ENCODE measurements around the gene WDR46. TPM values are rescaled to one million over a fixed set of nuclear protein-coding genes. Genes with fewer than 3 reads are reported as not detected.
A peak's percentile ranks its signal among the peaks of the same experiment; 100 is the strongest.

The WDR46 gene
- total and polyA plus RNA-seq, 4 experiments from 2014 or later, result 60.8 to 88.9 (median 66.0) TPM

GRCh38 chr6:33250731-33251130 lies 38.3 kb downstream of the WDR46 start:
- H3K4me1 Mint-ChIP-seq, result peaks cover 19 to 47% (median 30%) of the 10 kb centered on the region in 4 donors

GRCh38 chr6:33249732-33250630 lies 39.1 kb downstream of the WDR46 start:
- H3K27ac Mint-ChIP-seq, result peak overlapping the region; percentile 90 to 98 (median 97)
- intact Hi-C loops (cut with micrococcal nuclease), result loop anchor here (1.0 kb wide), 7 partner anchors 21 to 141 kb away; partner anchors contain the start of genes B3GALT4, HSD17B8, KIFC1 and RXRB
- no peak for DNase-seq

More at GRCh38 chr6:33250731-33251130, 38.3 kb downstream of the WDR46 start:
- no peaks in the 10 kb centered on the region for H3K27me3 ChIP-seq (ENCODE audit: insufficient read depth, low read length)
- DNase-seq, result no peak
- no peaks in the 10 kb centered on the region for H3K9me3 Mint-ChIP-seq
- H3K4me3 Mint-ChIP-seq, result peak overlapping the region in 6 of 8 donors; percentile 30 to 95 (median 85)
- no peaks in the 10 kb centered on the region for H3K9me3 ChIP-seq (ENCODE audit: control insufficient read depth in 1 of 2, low read length in 2 of 2)
- intact Hi-C loops (cut with micrococcal nuclease), result no loop called here
- H3K36me3 Mint-ChIP-seq, result peaks cover 16 to 23% of the 10 kb centered on the region in 2 donors
- peaks cover 0 to 3% of the 10 kb centered on the region in 2 donors for H3K27me3 Mint-ChIP-seq
- H3K4me1 ChIP-seq (ENCODE audit: insufficient read depth, low read length), result peaks cover 26% of the 10 kb centered on the region
- ChIA-PET POLR2A (ENCODE audit: partially characterized antibody) (interaction anchor here (1.1 to 5.6 kb wide), 11 partner anchors 11 to 175 kb away, joined by 3 to 92 read pairs (median 15); partner anchors contain the start of genes B3GALT4, HLA-DPB1, PFDN6 and RING1), CTCF (ENCODE audit: partially characterized antibody) (interaction anchor here (0.9 to 7.0 kb wide), 6 partner anchors 10 to 94 kb away, joined by 4 to 105 read pairs (median 16); partner anchors contain the start of genes RPS18 and VPS52)
- no peak overlapping the region for H3K4me3 ChIP-seq (ENCODE audit: low read length in 2 of 2)
- peak overlapping the region; percentile 86 to 98 (median 97) for H3K27ac Mint-ChIP-seq
- H3K36me3 ChIP-seq (ENCODE audit: insufficient read depth, low read length), result no peaks in the 10 kb centered on the region
- peak overlapping the region; percentile 93 for H3K27ac ChIP-seq (ENCODE audit: low read depth, low read length)

GRCh38 chr6:33248932-33249731 lies 39.9 kb downstream of the WDR46 start:
- Mint-ChIP-seq H3K27ac (peak overlapping the region; percentile 90 to 98 (median 97)), H3K36me3 (peaks cover 15 to 22% of the 10 kb centered on the region in 2 donors), H3K27me3 (peaks cover 0 to 3% of the 10 kb centered on the region in 2 donors), H3K4me3 (peak overlapping the region; percentile 84 to 95 (median 88)), H3K9me3 (no peaks in the 10 kb centered on the region), H3K4me1 (peaks cover 19 to 47% (median 30%) of the 10 kb centered on the region in 4 donors)
- H3K4me3 ChIP-seq (ENCODE audit: low read length in 2 of 2), result peak overlapping the region; percentile 60 to 65
- no peaks in the 10 kb centered on the region for H3K9me3 ChIP-seq (ENCODE audit: control insufficient read depth in 1 of 2, low read length in 2 of 2)
- no peaks in the 10 kb centered on the region for H3K27me3 ChIP-seq (ENCODE audit: insufficient read depth, low read length)
- POLR2A ChIA-PET (ENCODE audit: partially characterized antibody), result interaction anchor here (0.7 to 5.6 kb wide), 41 partner anchors 10 to 988 kb away, joined by 3 to 92 read pairs (median 5); partner anchors contain the start of genes B3GALT4, CUTA, HLA-DPA1 and HMGA1
- peak overlapping the region; percentile 93 for H3K27ac ChIP-seq (ENCODE audit: low read depth, low read length)
- peaks cover 26% of the 10 kb centered on the region for H3K4me1 ChIP-seq (ENCODE audit: insufficient read depth, low read length)
- DNase-seq, result peak; percentile 94 to 98 (median 97)
- H3K36me3 ChIP-seq (ENCODE audit: insufficient read depth, low read length), result no peaks in the 10 kb centered on the region
- intact Hi-C loops (cut with micrococcal nuclease), result loop anchor here (1.0 kb wide), 10 partner anchors 22 to 235 kb away; partner anchors contain the start of genes B3GALT4, HSD17B8, KIFC1 and RXRB
- CTCF ChIA-PET (ENCODE audit: partially characterized antibody), result interaction anchor here (0.6 to 7.0 kb wide), 40 partner anchors 10 to 265 kb away, joined by 3 to 105 read pairs (median 5); partner anchors contain the start of genes B3GALT4, CUTA, HLA-DPB1 and HSD17B8

More at GRCh38 chr6:33249732-33250630, 39.1 kb downstream of the WDR46 start:
- Mint-ChIP-seq H3K4me3 (peak overlapping the region; percentile 84 to 95 (median 88)), H3K27me3 (peaks cover 0 to 3% of the 10 kb centered on the region in 2 donors), H3K9me3 (no peaks in the 10 kb centered on the region), H3K36me3 (peaks cover 15 to 22% of the 10 kb centered on the region in 2 donors), H3K4me1 (peaks cover 19 to 47% (median 30%) of the 10 kb centered on the region in 4 donors)
- Histone ChIP-seq H3K9me3 (ENCODE audit: control insufficient read depth in 1 of 2, low read length in 2 of 2) (no peaks in the 10 kb centered on the region), H3K27ac (ENCODE audit: low read depth, low read length) (peak overlapping the region; percentile 93), H3K4me1 (ENCODE audit: insufficient read depth, low read length) (peaks cover 26% of the 10 kb centered on the region), H3K36me3 (ENCODE audit: insufficient read depth, low read length) (no peaks in the 10 kb centered on the region), H3K4me3 (ENCODE audit: low read length in 2 of 2) (peak overlapping the region; percentile 60 to 65), H3K27me3 (ENCODE audit: insufficient read depth, low read length) (no peaks in the 10 kb centered on the region)
- ChIA-PET CTCF (ENCODE audit: partially characterized antibody) (interaction anchor here (0.6 to 7.0 kb wide), 18 partner anchors 9 to 237 kb away, joined by 3 to 105 read pairs (median 7); partner anchors contain the start of genes B3GALT4, HSD17B8, PFDN6 and RPS18), POLR2A (ENCODE audit: partially characterized antibody) (interaction anchor here (0.6 to 5.6 kb wide), 29 partner anchors 12 to 444 kb away, joined by 3 to 92 read pairs (median 10); partner anchors contain the start of genes B3GALT4, HLA-DPA1, HLA-DPB1 and HSD17B8)

- Histone ChIP-seq H3K27me3 (ENCODE audit: insufficient read depth, low read length) (no peaks in the 10 kb centered on the region), H3K4me3 (ENCODE audit: low read length in 2 of 2) (peak overlapping the region; percentile 49 to 65), H3K4me1 (ENCODE audit: insufficient read depth, low read length) (peaks cover 26% of the 10 kb centered on the region), H3K36me3 (ENCODE audit: insufficient read depth, low read length) (no peaks in the 10 kb centered on the region), H3K27ac (ENCODE audit: low read depth, low read length) (peak overlapping the region; percentile 93), H3K9me3 (ENCODE audit: control insufficient read depth in 1 of 2, low read length in 2 of 2) (no peaks in the 10 kb centered on the region)
- ChIA-PET CTCF (ENCODE audit: partially characterized antibody) (interaction anchor here (0.6 to 7.0 kb wide), 36 partner anchors 9 to 265 kb away, joined by 3 to 105 read pairs (median 6); partner anchors contain the start of genes B3GALT4, CUTA, HLA-DPB1 and HSD17B8), POLR2A (ENCODE audit: partially characterized antibody) (interaction anchor here (0.7 to 5.6 kb wide), 38 partner anchors 9 to 988 kb away, joined by 3 to 92 read pairs (median 6); partner anchors contain the start of genes B3GALT4, HLA-DPA1, HMGA1 and HSD17B8)
- peaks cover 15 to 22% of the 10 kb centered on the region in 2 donors for H3K36me3 Mint-ChIP-seq
- H3K4me1 Mint-ChIP-seq, result peaks cover 19 to 47% (median 30%) of the 10 kb centered on the region in 4 donors
- peak overlapping the region; percentile 90 to 98 (median 97) for H3K27ac Mint-ChIP-seq
- no peaks in the 10 kb centered on the region for H3K9me3 Mint-ChIP-seq
- H3K27me3 Mint-ChIP-seq, result peaks cover 0 to 3% of the 10 kb centered on the region in 2 donors
- peak overlapping the region; percentile 84 to 95 (median 88) for H3K4me3 Mint-ChIP-seq
- intact Hi-C loops (cut with micrococcal nuclease), result loop anchor here (1.0 kb wide), 3 partner anchors 87 to 234 kb away; no protein-coding TSS in a partner anchor
- peak in 1 of 5 donors; percentile 69 for DNase-seq
Measured at GRCh38 chr6:33248643-33248931, 40.5 kb downstream of the WDR46 start.

- intact Hi-C loops (cut with micrococcal nuclease), result loop anchor here (1.0 kb wide), 3 partner anchors 87 to 234 kb away; no protein-coding TSS in a partner anchor
- DNase-seq, result peak; percentile 85 to 90 (median 87)
- H3K27me3 Mint-ChIP-seq, result peaks cover 3 to 4% of the 10 kb centered on the region in 2 donors
- ChIA-PET POLR2A (ENCODE audit: partially characterized antibody) (interaction anchor here (0.7 to 5.6 kb wide), 38 partner anchors 9 to 452 kb away, joined by 3 to 92 read pairs (median 6); partner anchors contain the start of genes B3GALT4, CUTA, HLA-DPA1 and HSD17B8), CTCF (ENCODE audit: partially characterized antibody) (interaction anchor here (0.6 to 7.0 kb wide), 40 partner anchors 9 to 264 kb away, joined by 3 to 105 read pairs (median 5); partner anchors contain the start of genes B3GALT4, CUTA, HLA-DPB1 and HSD17B8)
- H3K27ac Mint-ChIP-seq, result peak overlapping the region; percentile 90 to 98 (median 97)
- Histone ChIP-seq H3K4me3 (ENCODE audit: low read length in 2 of 2) (peak overlapping the region; percentile 49 to 65), H3K27ac (ENCODE audit: low read depth, low read length) (peak overlapping the region; percentile 93), H3K9me3 (ENCODE audit: control insufficient read depth in 1 of 2, low read length in 2 of 2) (no peaks in the 10 kb centered on the region), H3K4me1 (ENCODE audit: insufficient read depth, low read length) (peaks cover 26% of the 10 kb centered on the region), H3K36me3 (ENCODE audit: insufficient read depth, low read length) (no peaks in the 10 kb centered on the region), H3K27me3 (ENCODE audit: insufficient read depth, low read length) (no peaks in the 10 kb centered on the region)
- H3K36me3 Mint-ChIP-seq, result peaks cover 15 to 22% of the 10 kb centered on the region in 2 donors
- H3K4me1 Mint-ChIP-seq, result peaks cover 19 to 46% (median 30%) of the 10 kb centered on the region in 4 donors
- peak overlapping the region; percentile 84 to 95 (median 88) for H3K4me3 Mint-ChIP-seq
- no peaks in the 10 kb centered on the region for H3K9me3 Mint-ChIP-seq
Measured at GRCh38 chr6:33247977-33248642, 40.9 kb downstream of the WDR46 start.

Measured in CD4-positive, alpha-beta memory T cell (primary cell).